Chondrocyte (in vitro differentiated cells): ENCODE results near the gene KRT6A. TPM values are rescaled to one million over a fixed set of nuclear protein-coding genes. Genes with fewer than 3 reads are reported as not detected.

Source experiments
- DNase-seq: peaks from one replicate; pipeline ENCODE4 v3.0.0; 2021; ENCODE audit warnings: mixed read lengths, low spot score
- H3K27ac Mint-ChIP-seq: one replicate; pipeline ENCODE4 v1.8.0; 2021; ENCODE audit warnings: mild to moderate bottlenecking, moderate library complexity, mixed read lengths; ENCODE audit not compliant: unreplicated experiment
- H3K27me3 Mint-ChIP-seq: 2 replicates; pipeline ENCODE4 v1.8.0; 2021; ENCODE audit warnings: low read depth, mixed read lengths
- H3K36me3 Mint-ChIP-seq: 2 replicates; pipeline ENCODE4 v1.8.0; 2021; ENCODE audit warnings: low read depth, mixed read lengths
- H3K4me1 Mint-ChIP-seq: 2 replicates; pipeline ENCODE4 v1.8.0; 2021; ENCODE audit warnings: low read depth, mild to moderate bottlenecking, mixed read lengths
- H3K4me3 Mint-ChIP-seq: one replicate; pipeline ENCODE4 v1.8.0; 2021; ENCODE audit warnings: mild to moderate bottlenecking, moderate library complexity, mixed read lengths; ENCODE audit not compliant: unreplicated experiment
- H3K9me3 Mint-ChIP-seq: 2 replicates; pipeline ENCODE4 v1.8.0; 2021; ENCODE audit warnings: low read depth, mixed read lengths
- total RNA-seq: library from RNA; stranded (reverse); gene quantifications from 3 replicates; pipeline ENCODE4 v1.2.1, GENCODE V29; 2021
- TF ChIP-seq, protein P1 (sequence below): fragments of 200-600 bp; sonication (generic); IDR thresholded peaks from 2 replicates; pipeline ENCODE4 v1.5.0; 2021; ENCODE audit warnings: antibody characterized with exemption, mild to moderate bottlenecking, moderate library complexity

The KRT6A gene
- total RNA-seq, 1 donor from 2014 or later, result not detected

DNA sequence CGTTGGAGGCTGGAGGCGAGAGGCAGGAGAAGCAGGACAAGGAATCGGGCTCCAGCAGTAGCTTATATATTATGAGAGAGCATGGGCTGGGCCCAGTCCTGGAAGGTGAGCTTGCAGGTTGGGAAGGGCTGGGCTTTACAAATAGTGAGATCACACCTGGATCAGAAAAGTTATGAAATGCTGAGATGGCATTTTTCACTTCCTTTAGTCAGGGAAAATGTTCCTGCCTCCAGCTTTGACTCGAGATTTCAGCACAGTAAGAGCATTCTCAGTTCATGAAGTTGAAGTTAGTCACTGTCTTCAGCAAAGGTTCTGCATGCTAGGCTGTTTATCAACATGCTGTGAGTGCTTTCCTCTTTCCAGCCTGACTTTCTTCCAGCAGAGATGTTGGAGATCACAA is 19.3 kb downstream of the KRT6A start, which contains the start of gene KRT6C:
KRT6C (minus strand) TSS at position 38 of the 400 bp plus-strand sequence. CDS start 68 bp downstream, outside the sequence.
- Mint-ChIP-seq H3K9me3 (peaks cover 8% of the 10 kb centered on the region), H3K27ac (no peak within 1 kb of the TSS), H3K27me3 (peaks cover 64% of the 10 kb centered on the region), H3K4me1 (no peaks in the 10 kb centered on the region), H3K4me3 (no peak within 1 kb of the TSS), H3K36me3 (no peaks in the 10 kb centered on the region)
- TF ChIP-seq, protein P1, sequence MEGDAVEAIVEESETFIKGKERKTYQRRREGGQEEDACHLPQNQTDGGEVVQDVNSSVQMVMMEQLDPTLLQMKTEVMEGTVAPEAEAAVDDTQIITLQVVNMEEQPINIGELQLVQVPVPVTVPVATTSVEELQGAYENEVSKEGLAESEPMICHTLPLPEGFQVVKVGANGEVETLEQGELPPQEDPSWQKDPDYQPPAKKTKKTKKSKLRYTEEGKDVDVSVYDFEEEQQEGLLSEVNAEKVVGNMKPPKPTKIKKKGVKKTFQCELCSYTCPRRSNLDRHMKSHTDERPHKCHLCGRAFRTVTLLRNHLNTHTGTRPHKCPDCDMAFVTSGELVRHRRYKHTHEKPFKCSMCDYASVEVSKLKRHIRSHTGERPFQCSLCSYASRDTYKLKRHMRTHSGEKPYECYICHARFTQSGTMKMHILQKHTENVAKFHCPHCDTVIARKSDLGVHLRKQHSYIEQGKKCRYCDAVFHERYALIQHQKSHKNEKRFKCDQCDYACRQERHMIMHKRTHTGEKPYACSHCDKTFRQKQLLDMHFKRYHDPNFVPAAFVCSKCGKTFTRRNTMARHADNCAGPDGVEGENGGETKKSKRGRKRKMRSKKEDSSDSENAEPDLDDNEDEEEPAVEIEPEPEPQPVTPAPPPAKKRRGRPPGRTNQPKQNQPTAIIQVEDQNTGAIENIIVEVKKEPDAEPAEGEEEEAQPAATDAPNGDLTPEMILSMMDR, result no peak
- DNase-seq, result no peak

DNA sequence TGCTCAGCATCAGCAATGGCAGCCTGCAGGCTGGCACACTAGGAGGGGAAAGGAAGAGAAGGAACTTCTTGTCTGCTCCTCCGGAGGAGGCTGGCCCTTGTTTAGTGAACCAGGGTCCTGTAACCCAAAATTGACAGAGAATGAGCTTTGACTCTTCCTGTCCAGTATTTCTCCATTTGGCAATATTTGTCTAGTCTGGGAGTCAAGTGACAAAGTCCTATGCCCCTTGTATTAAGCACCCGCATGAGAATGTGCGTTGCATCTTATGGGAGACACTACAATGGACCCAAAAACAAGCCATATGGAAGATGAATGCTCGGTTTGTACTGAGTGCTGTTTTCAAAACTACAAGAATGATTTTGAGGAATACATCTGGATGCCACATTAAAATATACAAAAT is 23.2 kb downstream of the KRT6A start:
- Mint-ChIP-seq H3K27me3 (peaks cover 59% of the 10 kb centered on the region), H3K9me3 (no peaks in the 10 kb centered on the region), H3K36me3 (no peaks in the 10 kb centered on the region), H3K4me3 (no peak overlapping the region), H3K27ac (no peak overlapping the region), H3K4me1 (no peaks in the 10 kb centered on the region)
- TF ChIP-seq, protein P1, result no peak
- DNase-seq, result no peak

DNA sequence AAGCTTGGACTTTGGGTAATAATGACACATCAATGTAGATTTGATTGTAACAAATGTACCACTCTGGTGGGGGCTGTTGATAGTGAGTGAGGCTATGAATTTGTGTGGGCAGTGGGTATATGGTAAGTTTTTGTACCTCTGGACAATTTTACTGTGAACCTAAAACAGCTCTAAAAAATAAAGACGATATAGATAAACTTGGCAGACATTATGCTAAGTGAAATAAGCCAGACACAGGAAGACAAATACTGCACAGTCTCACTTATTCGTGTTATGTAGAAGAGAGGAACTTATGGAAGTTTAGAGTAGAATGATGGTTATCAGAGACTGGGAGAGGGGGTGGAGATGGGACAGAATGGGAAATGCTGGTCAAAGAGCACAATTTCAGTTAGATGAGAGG is 28.2 kb downstream of the KRT6A start:
- no peaks in the 10 kb centered on the region for H3K36me3 Mint-ChIP-seq
- TF ChIP-seq, protein P1, result no peak
- peaks cover 58% of the 10 kb centered on the region for H3K27me3 Mint-ChIP-seq
- peaks cover 3% of the 10 kb centered on the region for H3K9me3 Mint-ChIP-seq
- DNase-seq, result no peak
- no peak overlapping the region for H3K4me3 Mint-ChIP-seq
- H3K4me1 Mint-ChIP-seq, result no peaks in the 10 kb centered on the region
- H3K27ac Mint-ChIP-seq, result no peak overlapping the region

DNA sequence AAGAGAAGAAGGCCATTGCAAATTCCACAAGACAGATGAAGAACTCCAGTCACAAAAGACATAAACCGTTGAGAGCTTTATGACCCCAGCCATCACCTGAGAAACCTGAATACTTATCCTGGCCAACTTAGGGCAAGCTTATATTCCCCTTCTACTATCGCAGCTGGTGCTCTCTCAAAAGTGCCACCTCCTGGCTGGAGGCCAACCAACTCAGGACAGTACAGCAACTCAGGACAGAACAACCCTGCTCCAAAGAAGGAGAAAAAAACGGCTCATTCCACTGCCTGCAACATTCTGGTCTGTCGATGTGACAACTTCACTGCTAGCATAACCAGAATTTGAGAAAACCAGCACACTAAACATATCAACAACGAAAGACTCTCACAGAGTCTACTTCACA is 31.4 kb downstream of the KRT6A start:
- H3K4me1 Mint-ChIP-seq, result no peaks in the 10 kb centered on the region
- no peak for DNase-seq
- no peak overlapping the region for H3K4me3 Mint-ChIP-seq
- peaks cover 1% of the 10 kb centered on the region for H3K36me3 Mint-ChIP-seq
- peaks cover 58% of the 10 kb centered on the region for H3K27me3 Mint-ChIP-seq
- H3K9me3 Mint-ChIP-seq, result peaks cover 3% of the 10 kb centered on the region
- TF ChIP-seq, protein P1, result no peak
- H3K27ac Mint-ChIP-seq, result no peak overlapping the region

DNA sequence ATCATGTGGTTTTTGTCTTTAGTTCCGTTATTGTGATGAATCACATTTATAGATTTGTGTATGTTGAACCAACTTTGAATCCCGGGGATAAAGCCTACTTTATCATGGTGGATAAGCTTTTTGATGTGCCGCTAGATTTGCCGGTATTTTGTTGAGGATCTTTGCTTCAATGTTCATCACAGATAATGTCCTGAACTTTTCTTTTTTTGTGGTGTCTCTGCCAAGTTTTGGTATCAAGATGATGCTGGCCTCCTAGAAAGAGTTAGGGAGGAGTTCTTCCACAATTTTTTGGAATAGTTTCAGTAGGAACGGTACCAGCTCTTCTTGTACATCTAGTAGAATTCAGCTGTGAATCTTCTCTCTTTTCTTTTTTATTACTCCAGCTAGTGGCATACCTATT is 34.2 kb downstream of the KRT6A start:
- Mint-ChIP-seq H3K4me3 (no peak overlapping the region), H3K27me3 (peaks cover 60% of the 10 kb centered on the region), H3K9me3 (peaks cover under 1% of the 10 kb centered on the region), H3K4me1 (no peaks in the 10 kb centered on the region), H3K27ac (no peak overlapping the region), H3K36me3 (peaks cover 1% of the 10 kb centered on the region)
- no peak for DNase-seq
- TF ChIP-seq, protein P1, result no peak
